ENCODE results near the gene DUT.

DUT gene

GRCh38 chr15:48330855-48331795 is at the start of gene DUT:
Gene DUT, plus strand, starts transcription at chr15:48331429. Its CDS starts 87 bp downstream, at chr15:48331516.
- peak; percentile 36 to 64 for DNase-seq (ENCODE audit: extremely low read depth in 1 of 2, low read depth in 1 of 2)

- no peak for DNase-seq (ENCODE audit: extremely low read depth in 1 of 2, low read depth in 1 of 2)
These were observed 49.6 kb upstream of the DUT start for GRCh38 chr15:48281674-48282073.

- no peak for DNase-seq (ENCODE audit: extremely low read depth in 1 of 2, low read depth in 1 of 2)
These were observed 49.0 kb upstream of the DUT start for GRCh38 chr15:48282216-48282615.

- no peak for DNase-seq (ENCODE audit: extremely low read depth in 1 of 2, low read depth in 1 of 2)
These were observed 47.7 kb upstream of the DUT start for GRCh38 chr15:48283396-48284145.

GRCh38 chr15:48285329-48286214 is 45.7 kb upstream of the DUT start:
- DNase-seq (ENCODE audit: extremely low read depth in 1 of 2, low read depth in 1 of 2), result no peak

- no peak for DNase-seq (ENCODE audit: extremely low read depth in 1 of 2, low read depth in 1 of 2)
These were observed 41.6 kb upstream of the DUT start for GRCh38 chr15:48289628-48290027.

GRCh38 chr15:48292458-48292857 is 38.8 kb upstream of the DUT start:
- DNase-seq (ENCODE audit: extremely low read depth in 1 of 2, low read depth in 1 of 2), result no peak

- no peak for DNase-seq (ENCODE audit: extremely low read depth in 1 of 2, low read depth in 1 of 2)
These were observed 33.6 kb upstream of the DUT start for GRCh38 chr15:48297668-48298067.

- DNase-seq (ENCODE audit: extremely low read depth in 1 of 2, low read depth in 1 of 2), result no peak
These were observed 32.3 kb upstream of the DUT start for GRCh38 chr15:48298914-48299313.

- DNase-seq (ENCODE audit: extremely low read depth in 1 of 2, low read depth in 1 of 2), result no peak
These were observed 31.2 kb upstream of the DUT start for GRCh38 chr15:48300038-48300437.

GRCh38 chr15:48304398-48304797 is 26.8 kb upstream of the DUT start:
- DNase-seq (ENCODE audit: extremely low read depth in 1 of 2, low read depth in 1 of 2), result no peak

GRCh38 chr15:48306639-48307038 is 24.6 kb upstream of the DUT start:
- DNase-seq (ENCODE audit: extremely low read depth in 1 of 2, low read depth in 1 of 2), result no peak

GRCh38 chr15:48307586-48307985 is 23.6 kb upstream of the DUT start:
- DNase-seq (ENCODE audit: extremely low read depth in 1 of 2, low read depth in 1 of 2), result no peak

- no peak for DNase-seq (ENCODE audit: extremely low read depth in 1 of 2, low read depth in 1 of 2)
These were observed 21.5 kb upstream of the DUT start for GRCh38 chr15:48309740-48310139.

- DNase-seq (ENCODE audit: extremely low read depth in 1 of 2, low read depth in 1 of 2), result no peak
These were observed 18.0 kb upstream of the DUT start for GRCh38 chr15:48313216-48313615.

- DNase-seq (ENCODE audit: extremely low read depth in 1 of 2, low read depth in 1 of 2), result no peak
These were observed 16.2 kb upstream of the DUT start for GRCh38 chr15:48315041-48315440.

GRCh38 chr15:48317221-48317620 is 14.0 kb upstream of the DUT start:
- DNase-seq (ENCODE audit: extremely low read depth in 1 of 2, low read depth in 1 of 2), result no peak

GRCh38 chr15:48318131-48318530 is 13.1 kb upstream of the DUT start:
- DNase-seq (ENCODE audit: extremely low read depth in 1 of 2, low read depth in 1 of 2), result no peak

GRCh38 chr15:48323294-48323693 is 7.9 kb upstream of the DUT start:
- DNase-seq (ENCODE audit: extremely low read depth in 1 of 2, low read depth in 1 of 2), result no peak

GRCh38 chr15:48324949-48325348 is 6.3 kb upstream of the DUT start:
- DNase-seq (ENCODE audit: extremely low read depth in 1 of 2, low read depth in 1 of 2), result no peak

GRCh38 chr15:48325400-48325799 is 5.8 kb upstream of the DUT start:
- DNase-seq (ENCODE audit: extremely low read depth in 1 of 2, low read depth in 1 of 2), result no peak

Data from activated CD8-positive, alpha-beta memory T cell treated with anti-CD3 and anti-CD28 coated beads for 1 hour (primary cell).